Liver (tissue), 3 donors: Measurements from ENCODE around the gene ANKRD45.
A peak's percentile ranks its signal among the peaks of the same experiment; 100 is the strongest.

ENCODE experiments used
- CTCF ChIP-seq: fragments of 150-350 bp; IDR thresholded peaks from 2 replicates; pipeline ENCODE4 v1.5.1; 2017; ENCODE audit warnings: improper control_type of control experiment, low read depth, low read length; ENCODE audit not compliant: missing input control
- REST ChIP-seq: IDR thresholded peaks from 2 replicates; pipeline ENCODE4 v1.6.1; 2016; ENCODE audit warnings: antibody characterized with exemption, mild to moderate bottlenecking
- RXRA ChIP-seq, 2 donors: IDR thresholded peaks; 2 replicates each; pipeline ENCODE4 v1.6.1; 2017 to 2018; ENCODE audit warnings: antibody characterized with exemption in 2 of 2, mild to moderate bottlenecking in 1 of 2
- donor health status: healthy.
- donor health status: healthy.

GRCh38 chr1:173717238-173717637, 47.6 kb upstream of the ANKRD45 start:
- TF ChIP-seq CTCF (no peak), REST (peak; percentile 17), RXRA (IDR thresholded peaks at IDR 0.05) (peak; percentile 25 to 63)
